Kidney epithelial cell (primary cell): ENCODE data around the gene DUS1L. TPM values are rescaled to one million over a fixed set of nuclear protein-coding genes. Genes with fewer than 3 reads are reported as not detected.

Experiments used
- DNase-seq: peaks from one replicate; pipeline ENCODE4 v3.0.0-alpha.2; 2010; ENCODE audit warnings: low read depth
- H3K27me3 ChIP-seq: 2 replicates; pipeline ENCODE4 v1.6.0; 2011; ENCODE audit warnings: low read length; ENCODE audit not compliant: control insufficient read depth, insufficient read depth
- H3K36me3 ChIP-seq: 2 replicates; pipeline ENCODE4 v1.5.1; 2011; ENCODE audit warnings: low read length; ENCODE audit not compliant: control insufficient read depth, insufficient read depth
- H3K4me3 ChIP-seq: 2 replicates; pipeline ENCODE4 v1.5.1; 2011; ENCODE audit warnings: low read depth, mild to moderate bottlenecking, control low read depth, low read length
- CTCF ChIP-seq: IDR thresholded peaks from 2 replicates; pipeline ENCODE4 v1.5.1; 2011; ENCODE audit warnings: mild to moderate bottlenecking, moderate library complexity, low read length, control low read depth, inconsistent platforms; ENCODE audit not compliant: insufficient read depth, poor library complexity, severe bottlenecking
- total RNA-seq: library from RNA; depleted of rRNA; stranded (reverse); fragments of >200 nt; gene quantifications from 2 replicates; pipeline ENCODE4 v1.2.3, GENCODE V29; 2015

DUS1L gene
- total RNA-seq, 1 donor from 2014 or later = 147 TPM

DNA sequence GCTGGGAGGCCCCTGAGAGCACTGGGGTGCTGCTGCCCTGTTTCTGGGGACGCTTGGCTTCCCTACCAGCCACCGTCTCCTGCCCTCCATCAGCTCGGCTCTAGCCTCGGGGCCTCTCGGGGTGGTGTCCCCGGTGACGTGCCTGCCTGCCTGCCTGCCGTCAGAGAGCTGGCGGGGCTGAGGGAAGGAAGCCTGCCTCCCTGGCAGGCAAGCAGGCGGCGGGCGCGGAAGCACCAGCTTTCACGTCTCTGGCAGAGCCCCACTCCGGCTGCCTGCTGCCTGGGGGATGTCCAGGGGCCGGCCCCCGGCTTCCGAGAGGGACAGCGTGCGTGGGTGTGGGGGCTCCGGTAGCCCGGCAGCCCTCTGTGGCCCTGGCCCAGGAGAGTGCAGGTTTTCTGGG is 52.3 kb downstream of the DUS1L start:
- DNase-seq = no peak
- TF ChIP-seq CTCF = no peak
- H3K4me3 ChIP-seq = no peak overlapping the region
- peaks cover 3% of the 10 kb centered on the region for H3K36me3 ChIP-seq
- H3K27me3 ChIP-seq = no peaks in the 10 kb centered on the region

DNA sequence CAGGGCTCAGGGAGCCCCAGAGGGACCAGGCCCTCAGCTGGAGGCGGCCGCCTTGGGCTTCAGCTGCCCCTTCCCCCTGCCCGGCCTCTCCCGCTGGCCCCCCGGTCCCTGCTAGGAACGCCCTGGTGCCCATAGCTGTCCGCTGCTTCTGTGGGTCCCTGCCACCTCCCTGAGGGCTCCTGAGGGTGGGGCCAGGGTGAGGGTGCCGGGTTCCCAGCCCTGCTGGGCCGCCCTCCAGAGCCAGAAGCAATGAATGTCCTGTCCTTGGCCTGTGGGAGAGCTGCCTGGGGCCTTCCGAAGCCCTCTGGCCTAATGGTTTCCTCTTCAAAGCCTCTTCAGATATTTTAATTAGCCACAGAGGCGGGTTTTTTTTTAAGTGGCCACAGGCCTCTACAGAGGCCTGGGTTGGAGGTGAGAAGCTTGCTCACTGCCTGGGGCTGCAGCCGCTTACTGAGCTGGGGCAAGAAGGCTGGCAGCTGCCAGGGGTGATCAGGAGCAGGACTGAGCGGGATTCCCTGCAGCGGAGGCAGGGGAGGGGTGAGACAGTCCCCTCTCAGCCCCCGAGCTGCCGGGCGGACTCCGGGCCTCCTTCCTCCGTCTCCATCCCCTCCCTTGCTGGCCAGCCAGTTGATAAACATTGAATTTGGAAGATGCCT is 52.8 kb downstream of the DUS1L start:
- Histone ChIP-seq H3K4me3 (no peak overlapping the region), H3K36me3 (no peaks in the 10 kb centered on the region), H3K27me3 (no peaks in the 10 kb centered on the region)
- no peak for TF ChIP-seq CTCF
- DNase-seq = no peak

DNA sequence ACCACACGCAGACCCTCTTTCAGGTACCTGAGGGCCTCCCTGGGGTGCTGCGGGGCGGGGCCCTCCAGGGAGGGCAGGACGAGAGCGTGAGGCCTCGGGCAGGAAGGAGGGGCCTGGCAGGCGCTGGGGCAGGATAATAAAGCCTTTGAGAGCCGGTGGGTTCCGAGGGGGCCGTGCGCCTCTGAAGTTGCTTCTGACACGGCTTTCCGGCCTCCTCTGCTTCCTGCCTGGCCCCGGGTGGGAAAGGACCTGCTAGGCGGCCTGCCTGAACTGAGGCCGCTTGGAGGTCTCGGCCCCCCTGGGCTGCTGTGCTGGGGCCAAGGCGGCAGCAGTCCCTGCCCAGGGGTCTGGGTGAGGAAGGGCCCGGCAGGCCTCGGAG is 53.4 kb downstream of the DUS1L start:
- no peaks in the 10 kb centered on the region for H3K27me3 ChIP-seq
- no peak for TF ChIP-seq CTCF
- no peak overlapping the region for H3K4me3 ChIP-seq
- DNase-seq = no peak
- H3K36me3 ChIP-seq = no peaks in the 10 kb centered on the region

- Histone ChIP-seq H3K27me3 (no peaks in the 10 kb centered on the region), H3K36me3 (no peaks in the 10 kb centered on the region), H3K4me3 (no peak overlapping the region)
- no peak for TF ChIP-seq CTCF
- DNase-seq = no peak
Observed at GRCh38 chr17:82011617-82012187, 53.9 kb downstream of the DUS1L start.

GRCh38 chr17:82010575-82011525 is 54.8 kb downstream of the DUS1L start:
- no peak for TF ChIP-seq CTCF
- Histone ChIP-seq H3K4me3 (no peak overlapping the region), H3K36me3 (no peaks in the 10 kb centered on the region), H3K27me3 (no peaks in the 10 kb centered on the region)
- DNase-seq = no peak
